HepG2 (cell line): ENCODE measurements around the gene POPDC2.

Experiments used
- ATM ChIP-seq: fragments of 450-650 bp; IDR thresholded peaks from 2 replicates; pipeline ENCODE4 v1.7.1; 2017; ENCODE audit warnings: mild to moderate bottlenecking, borderline replicate concordance
- BRCA1 ChIP-seq: sonication (generic); formaldehyde crosslinking; IDR thresholded peaks from 2 replicates; pipeline ENCODE4 v1.4.0; 2020; ENCODE audit warnings: missing genetic modification reagents
- CHD4 ChIP-seq: fragments of 200-600 bp; sonication (generic); IDR thresholded peaks from 2 replicates; pipeline ENCODE4 v1.7.0; 2017; ENCODE audit warnings: mild to moderate bottlenecking, low read length, borderline replicate concordance
- FOXM1 ChIP-seq: sonication (generic); formaldehyde crosslinking; IDR thresholded peaks from 2 replicates; pipeline ENCODE4 v1.5.0; 2020; ENCODE audit warnings: missing genetic modification reagents
- PCBP1 ChIP-seq: fragments of 200-400 bp; formaldehyde crosslinking; IDR thresholded peaks from 2 replicates; pipeline ENCODE4 v1.6.1; 2017; ENCODE audit warnings: mild to moderate bottlenecking, low read depth, low read length, borderline replicate concordance
- PLRG1 ChIP-seq: fragments of 450-650 bp; conservative IDR thresholded peaks from 2 replicates; pipeline ENCODE4 v1.6.1; 2016
- POLR2A ChIP-seq, 2 experiments: IDR thresholded peaks; 2 replicates each; pipeline ENCODE4 v1.6.1; 2011; ENCODE audit warnings: low read depth in 2 of 2, low read length in 2 of 2, mild to moderate bottlenecking in 1 of 2, moderate library complexity in 1 of 2; ENCODE audit not compliant: insufficient read depth in 1 of 2
- RNF219 ChIP-seq: sonication (generic); formaldehyde crosslinking; IDR thresholded peaks from 2 replicates; pipeline ENCODE4 v1.5.0; 2020; ENCODE audit warnings: mild to moderate bottlenecking, missing genetic modification reagents
- YY1 ChIP-seq: IDR thresholded peaks from 2 replicates; pipeline ENCODE4 v1.6.1; 2011; ENCODE audit warnings: low read length, low read depth, moderate library complexity, mild to moderate bottlenecking; ENCODE audit not compliant: insufficient read depth, insufficient replicate concordance
- ZKSCAN1 ChIP-seq: fragments of 150-350 bp; IDR thresholded peaks from 2 replicates; pipeline ENCODE4 v1.6.1; 2014; ENCODE audit warnings: low read length
- ZNF124 ChIP-seq: sonication (generic); formaldehyde crosslinking; IDR thresholded peaks from 2 replicates; pipeline ENCODE4 v1.4.0; 2020; ENCODE audit warnings: missing genetic modification reagents
- TF ChIP-seq, protein P1 (sequence below): sonication (generic); formaldehyde crosslinking; IDR thresholded peaks from 2 replicates; pipeline ENCODE4 v1.5.1; 2020; ENCODE audit warnings: mild to moderate bottlenecking, missing genetic modification reagents, moderate library complexity

DNA sequence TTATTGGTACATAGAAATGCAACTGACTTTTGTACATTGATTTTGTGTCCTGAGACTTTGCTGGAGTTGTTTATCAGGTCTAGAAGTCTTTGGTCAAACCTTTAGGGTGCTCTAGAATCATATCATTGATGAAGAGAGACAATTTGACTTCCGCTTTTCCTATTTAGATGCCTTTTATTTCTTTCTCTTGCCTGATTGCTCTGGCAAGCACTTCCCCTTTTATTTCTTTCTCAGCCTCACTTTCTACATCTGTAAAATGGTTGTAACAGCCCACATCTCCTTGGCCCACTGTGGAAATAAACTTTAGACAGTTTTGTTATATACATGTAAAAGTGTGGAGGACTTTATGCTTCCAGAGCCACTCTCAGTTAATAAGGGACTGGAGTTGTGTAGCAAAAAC, 48.7 kb downstream of the POPDC2 start:
- TF ChIP-seq FOXM1 (CRISPR knock-in tag): no peak
- TF ChIP-seq PLRG1: no peak
- TF ChIP-seq YY1: no peak
- TF ChIP-seq, protein P1, sequence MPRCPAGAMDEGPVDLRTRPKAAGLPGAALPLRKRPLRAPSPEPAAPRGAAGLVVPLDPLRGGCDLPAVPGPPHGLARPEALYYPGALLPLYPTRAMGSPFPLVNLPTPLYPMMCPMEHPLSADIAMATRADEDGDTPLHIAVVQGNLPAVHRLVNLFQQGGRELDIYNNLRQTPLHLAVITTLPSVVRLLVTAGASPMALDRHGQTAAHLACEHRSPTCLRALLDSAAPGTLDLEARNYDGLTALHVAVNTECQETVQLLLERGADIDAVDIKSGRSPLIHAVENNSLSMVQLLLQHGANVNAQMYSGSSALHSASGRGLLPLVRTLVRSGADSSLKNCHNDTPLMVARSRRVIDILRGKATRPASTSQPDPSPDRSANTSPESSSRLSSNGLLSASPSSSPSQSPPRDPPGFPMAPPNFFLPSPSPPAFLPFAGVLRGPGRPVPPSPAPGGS (CRISPR knock-in tag): no peak
- no peak for TF ChIP-seq POLR2A (IDR thresholded peaks at IDR 0.05; ENCODE audit: insufficient read depth in 1 of 2, low read depth in 2 of 2, low read length in 2 of 2)
- TF ChIP-seq ATM: no peak
- TF ChIP-seq BRCA1: no peak
- TF ChIP-seq CHD4: no peak
- no peak for TF ChIP-seq PCBP1
- TF ChIP-seq ZNF124 (CRISPR knock-in tag): no peak
- TF ChIP-seq RNF219 (CRISPR knock-in tag): no peak
- TF ChIP-seq ZKSCAN1: no peak
